Measurements from ENCODE around the gene NKX2-3.

NKX2-3 gene

DNA sequence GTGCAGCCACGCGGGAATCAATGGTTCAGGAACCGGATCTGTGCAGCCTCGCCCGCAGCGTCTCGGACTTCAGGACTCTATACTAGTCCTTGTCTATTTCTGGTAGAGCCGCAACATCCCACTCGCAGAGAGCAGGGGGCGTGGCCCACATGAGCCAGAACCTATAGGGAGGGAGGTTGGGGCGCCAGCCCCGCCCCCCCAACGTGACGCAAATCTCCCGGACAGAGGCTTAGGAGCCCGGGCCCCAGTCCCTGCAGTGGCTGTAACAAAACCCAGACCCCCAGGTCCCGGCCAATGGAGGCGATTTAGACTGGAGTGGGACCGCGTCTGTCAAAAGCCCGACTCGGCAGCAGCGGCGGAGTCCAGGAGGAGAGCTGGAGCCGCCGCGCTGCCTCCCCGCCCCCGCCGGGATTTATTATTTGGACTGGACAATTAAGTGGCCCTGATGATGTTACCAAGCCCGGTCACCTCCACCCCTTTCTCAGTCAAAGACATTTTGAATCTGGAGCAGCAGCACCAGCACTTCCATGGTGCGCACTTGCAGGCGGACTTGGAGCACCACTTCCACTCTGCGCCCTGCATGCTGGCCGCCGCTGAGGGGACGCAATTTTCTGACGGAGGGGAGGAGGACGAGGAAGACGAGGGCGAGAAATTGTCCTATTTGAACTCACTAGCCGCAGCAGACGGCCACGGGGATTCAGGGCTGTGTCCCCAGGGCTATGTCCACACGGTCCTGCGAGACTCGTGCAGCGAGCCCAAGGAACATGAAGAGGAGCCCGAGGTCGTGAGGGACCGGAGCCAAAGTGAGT lies at the start of gene NKX2-3:
TSS of gene NKX2-3 (plus strand) at position 256 of the 809 bp plus-strand sequence. CDS start at position 446, 190 bp downstream.
- in situ Hi-C loops (cut with MboI; ENCODE audit: low sequenced_read_pairs): no loop called here

GRCh38 chr10:99484626-99485581 lies 47.8 kb upstream of the NKX2-3 start:
- in situ Hi-C loops (cut with MboI; ENCODE audit: low sequenced_read_pairs): no loop called here

DNA sequence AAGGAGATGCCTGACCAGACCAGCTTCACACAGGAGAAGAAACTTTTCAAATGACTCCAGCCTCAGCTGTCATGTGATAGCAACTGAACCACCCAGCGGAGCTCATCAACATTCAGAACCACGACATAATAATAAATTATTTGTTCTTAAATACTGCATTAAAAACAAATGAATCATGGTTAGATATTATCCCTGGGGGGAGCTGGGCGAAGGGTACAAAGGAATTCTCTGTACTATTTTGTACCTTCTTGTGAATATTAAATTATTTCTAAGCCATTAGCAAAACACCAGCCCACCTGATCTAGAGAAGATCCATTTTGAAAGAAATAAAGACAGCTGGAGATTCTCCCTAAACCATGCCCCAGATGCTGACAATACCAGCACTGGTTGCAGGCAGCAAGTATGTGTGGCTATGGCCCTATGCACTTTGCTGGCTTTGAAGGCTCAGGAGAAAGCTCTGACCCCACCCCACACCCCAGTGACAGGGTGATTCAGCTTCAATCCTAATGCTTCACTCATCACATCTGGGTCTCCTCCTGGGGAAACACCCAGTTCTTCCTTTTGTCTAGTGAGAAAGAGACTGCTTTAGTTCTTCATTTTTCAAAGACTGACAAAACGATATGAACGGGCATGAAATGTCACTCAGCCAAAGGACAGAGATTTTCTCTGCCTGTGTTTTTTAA lies 45.5 kb upstream of the NKX2-3 start:
- in situ Hi-C loops (cut with MboI; ENCODE audit: low sequenced_read_pairs): no loop called here

DNA sequence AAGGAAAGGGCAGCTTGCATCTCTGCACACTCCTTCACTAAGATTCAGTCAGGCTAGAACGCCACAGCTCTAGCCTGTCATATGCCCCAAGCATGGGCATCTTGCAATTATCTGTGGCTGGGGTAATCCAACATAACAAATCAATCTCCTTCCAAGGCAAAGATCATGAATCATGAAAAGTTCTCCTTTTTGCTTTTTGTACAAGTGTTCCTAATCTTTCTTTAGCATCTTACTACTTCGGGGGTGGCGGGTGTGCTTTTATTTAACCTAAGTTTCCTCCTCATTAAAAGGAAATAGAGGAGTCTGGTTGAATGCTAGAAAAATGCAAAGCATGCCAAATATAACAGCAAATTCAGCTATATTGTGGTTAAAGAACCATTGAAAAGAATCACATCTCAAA lies 43.5 kb upstream of the NKX2-3 start:
- in situ Hi-C loops (cut with MboI; ENCODE audit: low sequenced_read_pairs): no loop called here

GRCh38 chr10:99497343-99498025 lies 35.3 kb upstream of the NKX2-3 start:
- in situ Hi-C loops (cut with MboI; ENCODE audit: low sequenced_read_pairs): no loop called here

DNA sequence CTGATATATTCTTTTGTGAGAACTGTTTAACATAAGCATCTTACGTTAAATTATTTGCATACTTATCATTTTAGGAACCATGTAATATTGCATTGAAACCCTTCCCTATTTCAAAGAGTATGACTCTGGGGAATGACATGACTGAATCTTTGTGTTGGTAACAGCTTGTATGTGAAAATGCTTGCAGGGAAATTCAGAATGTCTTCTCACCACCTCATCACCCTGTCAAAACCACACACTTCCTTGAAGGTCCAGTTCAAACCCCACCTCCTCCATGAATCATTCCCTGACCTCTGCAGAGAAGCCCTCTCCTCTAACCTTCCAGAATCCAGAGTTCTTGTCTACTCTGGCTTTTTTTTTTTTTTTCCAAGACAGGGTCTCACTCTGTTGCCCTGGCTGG lies 26.3 kb upstream of the NKX2-3 start:
- in situ Hi-C loops (cut with MboI; ENCODE audit: low sequenced_read_pairs): no loop called here

DNA sequence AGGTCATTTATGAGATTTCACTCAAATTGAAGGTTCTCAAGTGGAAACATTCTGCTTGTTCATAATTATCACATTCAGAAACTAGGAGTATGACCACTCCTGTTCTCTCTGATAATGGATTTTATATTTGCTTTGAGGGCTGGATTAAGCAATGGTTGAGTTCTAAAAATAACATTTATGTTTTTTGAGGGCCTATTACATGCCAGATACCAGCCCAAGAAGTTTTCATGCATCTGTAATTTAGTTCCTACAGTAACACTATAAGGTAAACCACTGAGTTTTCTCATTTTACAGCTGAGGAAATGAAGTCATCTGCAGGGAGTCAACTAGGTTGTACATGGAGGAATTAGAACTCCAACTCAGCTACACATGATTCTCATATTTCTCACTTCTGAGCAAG lies 25.5 kb upstream of the NKX2-3 start:
- in situ Hi-C loops (cut with MboI; ENCODE audit: low sequenced_read_pairs): no loop called here

- in situ Hi-C loops (cut with MboI; ENCODE audit: low sequenced_read_pairs): no loop called here
Observed at GRCh38 chr10:99513061-99513460, 19.7 kb upstream of the NKX2-3 start.

DNA sequence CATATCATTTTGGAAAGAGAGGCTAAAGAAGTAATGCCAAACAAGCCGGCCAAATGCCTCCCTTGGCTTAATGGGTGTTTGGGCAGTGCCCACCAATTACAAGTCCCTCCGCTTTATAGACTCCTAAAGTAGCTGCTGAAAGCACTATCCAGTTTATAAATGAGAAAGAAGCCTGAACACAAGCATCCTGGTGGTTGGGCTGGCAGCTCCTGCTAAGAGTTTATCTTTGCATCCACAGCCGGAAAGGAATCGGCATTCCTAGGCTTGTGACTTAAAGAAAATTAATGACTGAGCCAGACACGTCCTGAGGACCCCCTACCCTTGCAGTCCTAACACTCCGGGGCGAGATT lies 13.1 kb upstream of the NKX2-3 start:
- in situ Hi-C loops (cut with MboI; ENCODE audit: low sequenced_read_pairs): no loop called here

GRCh38 chr10:99520040-99520846 lies 12.5 kb upstream of the NKX2-3 start:
- in situ Hi-C loops (cut with MboI; ENCODE audit: low sequenced_read_pairs): no loop called here

- in situ Hi-C loops (cut with MboI; ENCODE audit: low sequenced_read_pairs): no loop called here
Observed at GRCh38 chr10:99520847-99521764, 11.6 kb upstream of the NKX2-3 start.

- in situ Hi-C loops (cut with MboI; ENCODE audit: low sequenced_read_pairs): no loop called here
Observed at GRCh38 chr10:99521765-99522469, 10.8 kb upstream of the NKX2-3 start.

DNA sequence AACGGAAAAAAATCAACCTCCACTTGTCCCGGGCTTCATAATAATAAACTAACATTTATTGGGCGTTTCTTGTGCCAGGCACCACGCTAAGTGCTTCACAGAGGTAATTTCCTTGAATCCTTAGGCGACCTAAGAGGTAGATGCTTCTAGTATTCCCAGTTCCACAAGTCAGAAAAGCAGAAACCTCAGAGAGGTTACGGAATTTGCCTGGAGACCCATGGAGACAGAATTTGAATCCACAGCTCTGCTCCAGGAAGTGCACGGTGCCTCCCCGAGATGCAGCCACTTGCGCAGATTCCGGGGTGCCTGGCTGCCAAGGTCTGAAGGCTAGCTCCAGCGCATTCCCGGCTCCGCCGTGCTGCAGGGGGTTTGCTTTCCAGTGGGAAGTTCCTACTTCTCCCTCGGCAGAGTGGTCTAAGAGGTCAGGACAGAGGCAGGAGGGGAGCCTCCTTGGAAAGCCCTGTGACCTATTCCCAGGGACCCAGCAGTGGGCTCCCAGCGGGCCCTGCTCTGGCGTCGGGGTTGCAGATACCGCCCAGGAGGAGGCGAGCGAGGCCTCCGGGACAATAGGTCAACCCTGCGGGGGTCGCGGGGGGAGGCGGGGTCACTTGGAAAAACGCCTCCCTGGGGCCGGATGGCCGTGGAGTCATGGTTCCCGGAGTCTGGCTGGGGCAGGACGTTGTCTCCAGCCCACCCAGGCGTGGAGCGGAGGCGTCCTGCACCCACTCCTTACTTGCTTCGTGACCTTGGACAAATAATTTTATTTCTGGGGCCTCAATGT lies 10.1 kb upstream of the NKX2-3 start:
- in situ Hi-C loops (cut with MboI; ENCODE audit: low sequenced_read_pairs): no loop called here

DNA sequence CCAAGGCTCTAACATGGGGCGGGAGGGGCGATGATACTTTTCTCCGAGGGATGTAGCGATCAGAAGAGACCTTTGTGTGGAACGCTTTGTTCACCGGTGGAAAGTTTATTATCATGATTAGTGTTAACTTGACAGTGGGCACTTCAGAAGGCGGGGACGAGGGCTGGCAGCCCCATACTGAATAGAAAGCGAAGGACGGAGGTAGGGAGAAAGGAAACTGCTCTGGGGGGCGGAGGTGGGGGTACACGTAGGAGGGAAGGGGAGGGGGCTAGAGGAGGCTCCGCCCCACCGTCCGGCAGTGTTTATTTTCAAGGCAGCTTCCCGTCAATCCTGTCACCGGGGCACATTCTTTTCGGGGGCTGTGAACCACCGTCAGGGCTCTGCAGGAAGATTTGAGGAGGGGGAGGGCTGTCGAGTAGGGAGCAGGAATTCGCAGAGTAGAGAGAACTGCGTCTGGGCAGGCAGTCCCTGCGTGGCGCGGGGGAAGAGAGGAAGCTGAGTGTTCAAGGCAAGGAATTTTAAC lies 9.4 kb upstream of the NKX2-3 start:
- in situ Hi-C loops (cut with MboI; ENCODE audit: low sequenced_read_pairs): no loop called here

DNA sequence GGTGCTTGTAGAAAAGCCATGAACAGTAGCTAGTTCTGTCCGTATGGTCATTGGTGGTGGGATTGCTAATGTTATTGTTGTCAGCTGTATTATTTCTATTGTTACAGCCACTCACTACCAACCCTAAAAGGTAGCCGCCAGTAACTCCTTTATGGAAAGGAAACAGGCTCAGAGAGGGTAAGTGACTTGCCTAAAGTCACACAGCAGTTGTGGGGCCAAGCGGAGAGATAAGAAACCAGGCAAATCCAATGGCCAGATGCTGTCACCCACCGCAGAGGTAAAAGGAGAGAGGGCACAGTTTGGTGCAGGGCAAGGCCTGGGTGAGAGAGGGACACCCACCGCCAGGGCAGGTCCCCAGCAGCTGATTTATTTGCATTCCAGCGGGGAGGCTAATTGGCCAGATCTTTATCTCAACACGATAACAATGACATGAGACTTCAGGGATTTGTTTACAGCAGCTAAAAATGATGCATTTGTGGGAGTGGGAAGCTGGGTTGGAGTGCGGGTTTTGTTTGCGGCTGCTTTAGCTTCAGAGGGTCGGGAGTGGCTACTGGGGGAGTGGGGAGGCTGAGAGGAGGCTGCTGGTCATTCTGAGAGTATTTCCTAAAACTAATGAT lies 8.6 kb upstream of the NKX2-3 start:
- in situ Hi-C loops (cut with MboI; ENCODE audit: low sequenced_read_pairs): no loop called here

DNA sequence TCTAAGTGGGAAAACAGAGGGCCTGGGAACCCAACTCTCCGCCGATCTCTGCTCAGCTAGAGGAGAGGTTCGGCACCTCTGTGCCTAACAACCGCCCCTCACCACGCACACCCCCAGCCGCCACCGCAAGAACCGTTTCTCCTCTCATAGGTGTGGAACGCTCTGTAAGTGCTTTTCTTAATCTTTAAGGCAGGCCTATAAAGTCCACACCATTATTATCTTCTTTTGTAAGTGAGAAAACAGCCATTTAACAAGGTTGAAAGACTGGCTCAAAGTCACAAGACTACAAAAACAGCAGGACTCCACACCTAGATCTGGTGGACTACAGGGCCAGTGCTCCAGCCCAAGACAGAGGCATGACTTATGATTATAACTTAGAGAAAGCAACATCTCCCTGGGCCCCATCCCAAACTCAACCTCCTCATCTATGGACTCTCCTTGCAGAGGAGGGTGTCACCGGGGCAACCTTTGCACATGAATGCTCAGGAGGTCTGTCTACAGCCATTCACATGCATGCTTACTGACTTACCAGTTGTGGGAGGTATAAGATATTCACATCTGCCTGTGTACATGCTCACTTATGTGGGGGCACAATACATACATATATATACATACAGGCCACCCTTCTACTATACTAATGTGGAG lies 7.9 kb upstream of the NKX2-3 start:
- in situ Hi-C loops (cut with MboI; ENCODE audit: low sequenced_read_pairs): no loop called here

All from HL-60/S4 treated with phorbol 12-myristate 13-acetate at 8.2 ng/mL for 4 days and 3 days (cell line).